Ishikawa (cell line): ENCODE data around the gene PPY.

ENCODE experiments used
- CEBPB ChIP-seq: IDR thresholded peaks from 2 replicates; pipeline ENCODE4 v1.6.1; 2012
- CREB1 ChIP-seq: IDR thresholded peaks from 2 replicates; pipeline ENCODE4 v1.6.1; 2012; ENCODE audit warnings: low read depth
- EGR1 ChIP-seq: IDR thresholded peaks from 2 replicates; pipeline ENCODE4 v1.6.1; 2012
- EP300 ChIP-seq: IDR thresholded peaks from 2 replicates; pipeline ENCODE4 v1.6.1; 2012; ENCODE audit warnings: borderline replicate concordance
- FOXM1 ChIP-seq: IDR thresholded peaks from 2 replicates; pipeline ENCODE4 v1.6.1; 2012; ENCODE audit warnings: low read depth, borderline replicate concordance
- MAX ChIP-seq: IDR thresholded peaks from 2 replicates; pipeline ENCODE4 v1.6.1; 2012
- NFIC ChIP-seq: IDR thresholded peaks from 2 replicates; pipeline ENCODE4 v1.6.1; 2012
- RAD21 ChIP-seq: IDR thresholded peaks from 2 replicates; pipeline ENCODE4 v1.6.1; 2012; ENCODE audit warnings: low read depth
- REST ChIP-seq: IDR thresholded peaks from 2 replicates; pipeline ENCODE4 v1.6.1; 2012; ENCODE audit warnings: low read depth, mild to moderate bottlenecking
- TAF1 ChIP-seq: IDR thresholded peaks from 2 replicates; pipeline ENCODE4 v1.6.1; 2012; ENCODE audit warnings: low read depth, mild to moderate bottlenecking
- TCF12 ChIP-seq: IDR thresholded peaks from 2 replicates; pipeline ENCODE4 v1.6.1; 2012; ENCODE audit warnings: low read depth
- TEAD4 ChIP-seq: IDR thresholded peaks from 2 replicates; pipeline ENCODE4 v1.6.1; 2012
- USF1 ChIP-seq: IDR thresholded peaks from 2 replicates; pipeline ENCODE4 v1.6.1; 2012
- YY1 ChIP-seq: IDR thresholded peaks from 2 replicates; pipeline ENCODE4 v1.6.1; 2012; ENCODE audit warnings: low read depth
- ZBTB7A ChIP-seq: IDR thresholded peaks from 2 replicates; pipeline ENCODE4 v1.6.1; 2012; ENCODE audit warnings: low read depth

The PPY gene

GRCh38 chr17:43932357-43932756 lies 9.9 kb downstream of the PPY start:
- TF ChIP-seq TEAD4, result no peak
- TF ChIP-seq CREB1, result no peak
- TF ChIP-seq ZBTB7A, result no peak
- TF ChIP-seq USF1, result no peak

GRCh38 chr17:43931062-43931571 lies 11.2 kb downstream of the PPY start:
- TF ChIP-seq TCF12 (peak; percentile 20; the same call in 1 of the 2 replicates), REST (no peak)

- TF ChIP-seq TCF12 (no peak), YY1 (no peak), USF1 (peak; percentile 32; the same call in 1 of the 2 replicates)
Observed at GRCh38 chr17:43928609-43929008, 13.7 kb downstream of the PPY start.

GRCh38 chr17:43927060-43927864 lies 15.0 kb downstream of the PPY start:
- no peak for TF ChIP-seq CEBPB
- no peak for TF ChIP-seq EP300
- TF ChIP-seq EGR1, result no peak
- no peak for TF ChIP-seq TEAD4
- no peak for TF ChIP-seq NFIC
- TF ChIP-seq FOXM1, result no peak
- no peak for TF ChIP-seq YY1
- no peak for TF ChIP-seq CREB1
- TF ChIP-seq MAX, result no peak
- no peak for TF ChIP-seq REST
- no peak for TF ChIP-seq TCF12
- TF ChIP-seq TAF1, result no peak
- no peak for TF ChIP-seq ZBTB7A
- TF ChIP-seq USF1, result no peak
- no peak for TF ChIP-seq RAD21

GRCh38 chr17:43924558-43924957 lies 17.7 kb downstream of the PPY start:
- TF ChIP-seq EP300 (no peak), TCF12 (no peak), TEAD4 (no peak), USF1 (0 out of 2 replicates have a peak, but pooled peaks have one; percentile 32), CEBPB (peak; percentile 10; the same call in 1 of the 2 replicates)

- TF ChIP-seq TAF1, result no peak
Observed at GRCh38 chr17:43920500-43921095, 21.7 kb downstream of the PPY start.
